Mesendoderm (in vitro differentiated cells): Measurements from ENCODE around the gene CDC37L1.

Experiments used
- DNase-seq: peaks from one replicate; pipeline ENCODE4 v3.0.0; 2013
- H2AK5ac ChIP-seq: 2 replicates; pipeline ENCODE4 v1.6.1; 2013; ENCODE audit warnings: low read length, inconsistent platforms
- H2BK120ac ChIP-seq: 2 replicates; pipeline ENCODE4 v1.6.1; 2013; ENCODE audit warnings: low read depth, mild to moderate bottlenecking, low read length, moderate library complexity, mixed read lengths
- H2BK15ac ChIP-seq: replicated peaks from 2 replicates; pipeline ENCODE4 v1.6.1; 2013; ENCODE audit warnings: low read depth, mild to moderate bottlenecking, moderate library complexity
- H2BK5ac ChIP-seq: 2 replicates; pipeline ENCODE4 v1.6.1; 2013; ENCODE audit warnings: low read length, inconsistent platforms
- H3K18ac ChIP-seq: 2 replicates; pipeline ENCODE4 v1.6.1; 2013; ENCODE audit warnings: mild to moderate bottlenecking, low read length, mixed read lengths
- H3K23ac ChIP-seq: one replicate; pipeline ENCODE4 v1.6.1; 2013; ENCODE audit warnings: low read length
- H3K27ac ChIP-seq: 2 replicates; pipeline ENCODE4 v1.5.1; 2013; ENCODE audit warnings: low read depth, mild to moderate bottlenecking, inconsistent platforms, low read length, moderate library complexity
- H3K27me3 ChIP-seq: 2 replicates; pipeline ENCODE4 v1.6.1; 2013; ENCODE audit warnings: low read length, control low read depth, mild to moderate bottlenecking, inconsistent platforms; ENCODE audit not compliant: insufficient read depth, poor library complexity
- H3K36me3 ChIP-seq: 2 replicates; pipeline ENCODE4 v1.6.1; 2013; ENCODE audit warnings: low read length, inconsistent platforms; ENCODE audit not compliant: control insufficient read depth, insufficient read depth
- H3K4ac ChIP-seq: one replicate; pipeline ENCODE4 v1.6.1; 2013; ENCODE audit warnings: low read depth, mild to moderate bottlenecking, low read length, moderate library complexity
- H3K4me1 ChIP-seq: 2 replicates; pipeline ENCODE4 v1.6.1; 2013; ENCODE audit warnings: low read depth, low read length, inconsistent platforms; ENCODE audit not compliant: control insufficient read depth
- H3K4me2 ChIP-seq: 2 replicates; pipeline ENCODE4 v1.6.1; 2013; ENCODE audit warnings: low read length
- H3K4me3 ChIP-seq: 2 replicates; pipeline ENCODE4 v1.5.1; 2013; ENCODE audit warnings: mild to moderate bottlenecking, low read length
- H3K56ac ChIP-seq: one replicate; pipeline ENCODE4 v1.6.1; 2013; ENCODE audit warnings: low read length
- H3K79me1 ChIP-seq: 2 replicates; pipeline ENCODE4 v1.6.1; 2013; ENCODE audit warnings: low read length, inconsistent platforms
- H3K79me2 ChIP-seq: 2 replicates; pipeline ENCODE4 v1.6.1; 2013; ENCODE audit warnings: mild to moderate bottlenecking, low read length; ENCODE audit not compliant: control insufficient read depth, insufficient read depth
- H3K9ac ChIP-seq: 2 replicates; pipeline ENCODE4 v1.6.1; 2013; ENCODE audit warnings: low read length, inconsistent platforms
- H4K5ac ChIP-seq: one replicate; pipeline ENCODE4 v1.6.1; 2013; ENCODE audit warnings: low read length
- H4K8ac ChIP-seq: one replicate; pipeline ENCODE4 v1.6.1; 2013; ENCODE audit warnings: low read depth, mild to moderate bottlenecking, control low read depth, low read length, moderate library complexity
- WGBS: extraction: QIAGEN DNeasy Blood & Tissue Kit; methylation state at CpG from one replicate; pipeline ENCODE4 v1.1.7; 2013; ENCODE audit warnings: low lambda C conversion rate, missing lambda C conversion rate; ENCODE audit not compliant: insufficient coverage; ENCODE audit errors: extremely low coverage; 5-methylcytosine and 5-hydroxymethylcytosine counted together

The CDC37L1 gene

GRCh38 chr9:4690144-4690543 lies 10.8 kb downstream of the CDC37L1 start:
- no peak overlapping the region for H4K5ac ChIP-seq
- H2AK5ac ChIP-seq: no peak overlapping the region
- DNase-seq: no peak
- no peak overlapping the region for H4K8ac ChIP-seq
- no peak overlapping the region for H2BK5ac ChIP-seq
- no peak overlapping the region for H3K56ac ChIP-seq
- no peak overlapping the region for H3K9ac ChIP-seq
- no peak overlapping the region for H2BK15ac ChIP-seq
- no peak overlapping the region for H3K27ac ChIP-seq
- H3K23ac ChIP-seq: no peak overlapping the region
- no peaks in the 10 kb centered on the region for H3K79me2 ChIP-seq
- no peaks in the 10 kb centered on the region for H3K4me1 ChIP-seq
- no peak overlapping the region for H3K18ac ChIP-seq
- no peak overlapping the region for H3K4ac ChIP-seq
- no peak overlapping the region for H2BK120ac ChIP-seq
- H3K27me3 ChIP-seq: no peaks in the 10 kb centered on the region
- WGBS: no CpG with 5 or more reads among the region's 4 CpGs
- H3K4me3 ChIP-seq: no peak overlapping the region
- no peaks in the 10 kb centered on the region for H3K79me1 ChIP-seq
- no peak overlapping the region for H3K4me2 ChIP-seq
- no peaks in the 10 kb centered on the region for H3K36me3 ChIP-seq

DNA sequence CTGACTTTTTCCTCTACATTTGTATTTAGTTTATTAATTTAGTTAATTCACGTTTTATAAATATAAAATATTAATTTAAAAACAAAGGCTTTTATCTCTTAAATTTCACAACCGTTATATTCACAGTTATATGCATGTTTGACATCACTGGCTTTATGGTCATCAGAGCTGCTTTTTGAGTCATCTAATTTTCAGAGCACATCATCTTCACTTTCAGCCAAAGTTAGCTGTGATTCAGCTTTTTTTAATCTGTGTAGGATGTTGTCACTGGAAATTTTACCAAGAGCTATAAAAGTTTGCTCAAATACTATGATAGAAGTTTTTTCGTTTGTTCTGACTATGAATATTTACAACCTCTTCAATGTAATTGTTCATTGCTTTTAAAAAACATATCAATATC lies 12.4 kb downstream of the CDC37L1 start:
- Histone ChIP-seq H3K23ac (no peak overlapping the region), H3K4me2 (no peak overlapping the region), H2AK5ac (no peak overlapping the region), H2BK120ac (no peak overlapping the region), H3K36me3 (no peaks in the 10 kb centered on the region), H3K4ac (no peak overlapping the region), H3K4me1 (no peaks in the 10 kb centered on the region), H3K79me1 (peaks cover 2% of the 10 kb centered on the region), H3K56ac (no peak overlapping the region), H3K27ac (no peak overlapping the region), H2BK15ac (no peak overlapping the region), H3K27me3 (no peaks in the 10 kb centered on the region), H3K4me3 (no peak overlapping the region), H4K5ac (no peak overlapping the region), H3K18ac (no peak overlapping the region), H4K8ac (no peak overlapping the region), H3K79me2 (no peaks in the 10 kb centered on the region), H2BK5ac (no peak overlapping the region), H3K9ac (no peak overlapping the region)
- DNase-seq: no peak
- WGBS: no CpG with 5 or more reads among the region's 3 CpGs

DNA sequence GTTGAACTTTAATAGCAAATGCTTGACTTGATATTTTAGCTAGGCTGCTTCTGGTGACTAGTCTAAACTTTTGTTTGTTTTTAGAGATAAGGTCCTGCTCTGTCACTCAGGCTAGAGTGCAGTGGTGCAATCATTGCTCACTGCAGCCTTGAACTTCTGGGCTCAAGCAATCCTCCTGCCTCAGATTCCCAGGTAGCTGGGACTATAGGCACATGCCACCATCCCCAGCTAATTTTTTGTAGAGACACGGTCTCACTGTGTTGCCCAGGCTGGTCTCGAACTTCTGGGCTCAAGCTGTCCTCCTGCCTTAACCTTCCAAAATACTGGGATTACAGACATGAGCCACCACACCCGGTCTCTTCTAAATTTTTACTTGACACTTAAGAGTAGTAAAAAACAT lies 20.7 kb downstream of the CDC37L1 start:
- Histone ChIP-seq H3K4me1 (no peaks in the 10 kb centered on the region), H3K4me2 (no peak overlapping the region), H3K36me3 (no peaks in the 10 kb centered on the region), H3K18ac (no peak overlapping the region), H3K23ac (no peak overlapping the region), H3K56ac (no peak overlapping the region), H3K4me3 (no peak overlapping the region), H2BK5ac (no peak overlapping the region), H2BK120ac (no peak overlapping the region), H3K9ac (no peak overlapping the region), H3K27ac (no peak overlapping the region), H3K4ac (no peak overlapping the region), H4K5ac (no peak overlapping the region), H3K79me1 (peaks cover 2% of the 10 kb centered on the region), H2BK15ac (no peak overlapping the region), H4K8ac (no peak overlapping the region), H3K27me3 (no peaks in the 10 kb centered on the region), H2AK5ac (no peak overlapping the region), H3K79me2 (no peaks in the 10 kb centered on the region)
- DNase-seq: no peak
- no CpG with 5 or more reads among the region's 3 CpGs for WGBS

- H3K56ac ChIP-seq: no peak overlapping the region
These were observed 21.6 kb downstream of the CDC37L1 start for GRCh38 chr9:4700932-4701331.

DNA sequence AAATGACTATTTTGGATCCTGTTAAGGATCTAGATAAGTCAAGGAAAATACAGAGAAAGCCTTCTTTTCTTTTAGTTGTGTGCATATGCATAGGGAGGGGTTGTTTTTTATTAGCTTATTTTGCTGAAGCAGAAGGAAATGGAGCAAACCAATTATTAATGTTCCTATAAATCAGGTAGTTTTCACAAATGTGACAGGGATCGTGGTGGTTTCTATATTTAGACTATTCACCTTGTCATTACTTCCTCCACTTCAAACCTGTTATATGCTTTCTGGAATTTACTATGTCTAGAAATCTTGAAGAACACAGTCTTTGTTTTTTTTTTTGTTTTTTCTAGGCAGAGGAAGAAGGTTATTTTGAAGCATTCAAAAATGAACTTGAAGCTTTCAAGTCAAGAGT lies 22.2 kb downstream of the CDC37L1 start:
- no peak overlapping the region for H3K4ac ChIP-seq
- no peak overlapping the region for H2BK5ac ChIP-seq
- H3K4me3 ChIP-seq: no peak overlapping the region
- no peaks in the 10 kb centered on the region for H3K4me1 ChIP-seq
- H3K4me2 ChIP-seq: no peak overlapping the region
- no peaks in the 10 kb centered on the region for H3K36me3 ChIP-seq
- WGBS: no CpG with 5 or more reads among the region's 1 CpG
- no peaks in the 10 kb centered on the region for H3K27me3 ChIP-seq
- H4K5ac ChIP-seq: no peak overlapping the region
- no peak overlapping the region for H3K23ac ChIP-seq
- no peak overlapping the region for H2BK120ac ChIP-seq
- H2BK15ac ChIP-seq: no peak overlapping the region
- no peak for DNase-seq
- no peak overlapping the region for H4K8ac ChIP-seq
- H3K18ac ChIP-seq: no peak overlapping the region
- no peak overlapping the region for H3K56ac ChIP-seq
- no peaks in the 10 kb centered on the region for H3K79me1 ChIP-seq
- no peaks in the 10 kb centered on the region for H3K79me2 ChIP-seq
- no peak overlapping the region for H3K9ac ChIP-seq
- H2AK5ac ChIP-seq: no peak overlapping the region
- no peak overlapping the region for H3K27ac ChIP-seq

More at GRCh38 chr9:4700932-4701331, 21.6 kb downstream of the CDC37L1 start:
- H4K5ac ChIP-seq: no peak overlapping the region
- H2BK120ac ChIP-seq: no peak overlapping the region
- H3K23ac ChIP-seq: no peak overlapping the region
- H2BK15ac ChIP-seq: no peak overlapping the region
- H3K79me1 ChIP-seq: no peaks in the 10 kb centered on the region
- WGBS: no CpG with 5 or more reads among the region's 2 CpGs
- no peak overlapping the region for H3K4me3 ChIP-seq
- no peaks in the 10 kb centered on the region for H3K36me3 ChIP-seq
- no peaks in the 10 kb centered on the region for H3K79me2 ChIP-seq
- H3K9ac ChIP-seq: no peak overlapping the region
- DNase-seq: no peak
- no peak overlapping the region for H4K8ac ChIP-seq
- H2BK5ac ChIP-seq: no peak overlapping the region
- H3K18ac ChIP-seq: no peak overlapping the region
- H3K27me3 ChIP-seq: no peaks in the 10 kb centered on the region
- H3K27ac ChIP-seq: no peak overlapping the region
- H3K4me2 ChIP-seq: no peak overlapping the region
- H2AK5ac ChIP-seq: no peak overlapping the region
- H3K4me1 ChIP-seq: no peaks in the 10 kb centered on the region
- no peak overlapping the region for H3K4ac ChIP-seq

- H3K79me2 ChIP-seq: no peaks in the 10 kb centered on the region
- no peaks in the 10 kb centered on the region for H3K36me3 ChIP-seq
- H4K5ac ChIP-seq: no peak overlapping the region
- H3K4ac ChIP-seq: no peak overlapping the region
- H3K4me3 ChIP-seq: no peak overlapping the region
- WGBS: no CpG with 5 or more reads among the region's 2 CpGs
- H2AK5ac ChIP-seq: no peak overlapping the region
- DNase-seq: no peak
- H3K9ac ChIP-seq: no peak overlapping the region
- no peak overlapping the region for H3K18ac ChIP-seq
- H2BK120ac ChIP-seq: no peak overlapping the region
- H2BK5ac ChIP-seq: no peak overlapping the region
- no peak overlapping the region for H3K23ac ChIP-seq
- H4K8ac ChIP-seq: no peak overlapping the region
- no peak overlapping the region for H2BK15ac ChIP-seq
- H3K4me1 ChIP-seq: no peaks in the 10 kb centered on the region
- H3K56ac ChIP-seq: no peak overlapping the region
- no peaks in the 10 kb centered on the region for H3K79me1 ChIP-seq
- H3K27me3 ChIP-seq: no peaks in the 10 kb centered on the region
- no peak overlapping the region for H3K27ac ChIP-seq
- no peak overlapping the region for H3K4me2 ChIP-seq
These were observed 24.8 kb downstream of the CDC37L1 start for GRCh38 chr9:4704129-4704528.
